Liver (tissue), 9 donors: ENCODE measurements around the gene DAG1. TPM values are rescaled to one million over a fixed set of nuclear protein-coding genes. Genes with fewer than 3 reads are reported as not detected.

ENCODE experiments used
- DNase-seq: peaks from one replicate; pipeline ENCODE4 v3.0.0-alpha.2; 2017; ENCODE audit warnings: low spot score
- H3K27ac ChIP-seq, 2 donors: one replicate each; pipeline ENCODE4 v1.7.0; 2013; ENCODE audit warnings: inconsistent platforms in 2 of 2, low read length in 2 of 2, control low read depth in 1 of 2, low read depth in 1 of 2, mild to moderate bottlenecking in 1 of 2
- H3K27me3 ChIP-seq, 4 donors: one replicate each; pipeline versions ENCODE4 v1.6.1 to v1.7.0; 2013; ENCODE audit warnings: low read length in 3 of 4, inconsistent platforms in 1 of 4, mild to moderate bottlenecking in 1 of 4, moderate library complexity in 1 of 4; ENCODE audit not compliant: control insufficient read depth in 4 of 4, insufficient read depth in 4 of 4
- H3K36me3 ChIP-seq, 4 donors: one replicate each; pipeline versions ENCODE4 v1.6.1 to v1.7.0; 2013; ENCODE audit warnings: low read length in 3 of 4, mild to moderate bottlenecking in 3 of 4, low read depth in 1 of 4, moderate library complexity in 1 of 4; ENCODE audit not compliant: control insufficient read depth in 4 of 4, insufficient read depth in 3 of 4
- H3K4me1 ChIP-seq, 4 donors: one replicate each; pipeline versions ENCODE4 v1.6.1 to v1.7.0; 2013; ENCODE audit warnings: low read length in 3 of 4, mild to moderate bottlenecking in 3 of 4, moderate library complexity in 1 of 4; ENCODE audit not compliant: control insufficient read depth in 4 of 4, insufficient read depth in 4 of 4
- H3K4me3 ChIP-seq, 3 donors: one replicate each; pipeline versions ENCODE4 v1.6.1 to v1.7.0; 2013; ENCODE audit warnings: low read length in 3 of 3, control low read depth in 1 of 3, low read depth in 1 of 3, mild to moderate bottlenecking in 1 of 3
- H3K9ac ChIP-seq, 2 donors: one replicate each; pipeline ENCODE4 v1.7.0; 2013; ENCODE audit warnings: low read length in 2 of 2, mild to moderate bottlenecking in 2 of 2, moderate library complexity in 2 of 2, control low read depth in 1 of 2, low read depth in 1 of 2
- H3K9me3 ChIP-seq, 4 donors: one replicate each; pipeline versions ENCODE4 v1.6.1 to v1.7.0; 2013; ENCODE audit warnings: low read length in 3 of 4; ENCODE audit not compliant: control insufficient read depth in 4 of 4
- EGR1 ChIP-seq, 2 donors: IDR thresholded peaks; 2 replicates each; pipeline ENCODE4 v1.6.1; 2016 to 2018; ENCODE audit warnings: antibody characterized with exemption in 2 of 2, low read depth in 2 of 2
- FOXA1 ChIP-seq: IDR thresholded peaks from 2 replicates; pipeline ENCODE4 v1.6.1; 2016; ENCODE audit warnings: antibody characterized with exemption
- FOXA2 ChIP-seq: IDR thresholded peaks from 2 replicates; pipeline ENCODE4 v1.6.1; 2016; ENCODE audit warnings: antibody characterized with exemption
- GABPA ChIP-seq, 2 donors: IDR thresholded peaks in 1 of 2; conservative IDR thresholded peaks in 1 of 2; 2 replicates each; pipeline ENCODE4 v1.6.1; 2016; ENCODE audit warnings: antibody characterized with exemption in 2 of 2, mild to moderate bottlenecking in 1 of 2, moderate library complexity in 1 of 2
- HNF4A ChIP-seq, 2 donors: conservative IDR thresholded peaks; 2 replicates each; pipeline ENCODE4 v1.6.1; 2016; ENCODE audit warnings: antibody characterized with exemption in 2 of 2, mild to moderate bottlenecking in 2 of 2
- HNF4G ChIP-seq: IDR thresholded peaks from 2 replicates; pipeline ENCODE4 v1.6.1; 2016; ENCODE audit warnings: antibody characterized with exemption
- JUND ChIP-seq, 2 donors: IDR thresholded peaks; 2 replicates each; pipeline ENCODE4 v1.6.1; 2016; ENCODE audit warnings: antibody characterized with exemption in 2 of 2
- NR2F2 ChIP-seq: IDR thresholded peaks from 2 replicates; pipeline ENCODE4 v1.6.1; 2016; ENCODE audit warnings: antibody characterized with exemption
- RAD21 ChIP-seq, 2 donors: IDR thresholded peaks; 2 replicates each; pipeline ENCODE4 v1.6.1; 2016; ENCODE audit warnings: antibody characterized with exemption in 2 of 2, mild to moderate bottlenecking in 2 of 2
- RXRA ChIP-seq, 2 donors: IDR thresholded peaks; 2 replicates each; pipeline ENCODE4 v1.6.1; 2017 to 2018; ENCODE audit warnings: antibody characterized with exemption in 2 of 2, mild to moderate bottlenecking in 1 of 2
- SP1 ChIP-seq: IDR thresholded peaks from 2 replicates; pipeline ENCODE4 v1.6.1; 2018; ENCODE audit warnings: antibody characterized with exemption, mild to moderate bottlenecking
- TAF1 ChIP-seq: conservative IDR thresholded peaks from 2 replicates; pipeline ENCODE4 v1.6.1; 2016; ENCODE audit warnings: antibody characterized with exemption, mild to moderate bottlenecking
- YY1 ChIP-seq: IDR thresholded peaks from 2 replicates; pipeline ENCODE4 v1.6.1; 2016; ENCODE audit warnings: antibody characterized with exemption, mild to moderate bottlenecking
- WGBS: extraction: QIAGEN DNeasy Blood & Tissue Kit; methylation state at CpG from one replicate; pipeline ENCODE4 v1.1.7; 2013; 5-methylcytosine and 5-hydroxymethylcytosine counted together
- polyA plus RNA-seq, 2 donors: library from polyadenylated mRNA; stranded (reverse) in 1 of 2; unstranded in 1 of 2; fragments of 200-250 nt in 1 of 2; fragments of >200 nt in 1 of 2; fragmentation: Nextera tagmentation in 1 of 2; extraction: Ambion mirVana in 1 of 2; gene quantifications; one replicate each; pipeline versions ENCODE4 v1.2.1 to v1.2.3, GENCODE V29; 2013 to 2015
- total RNA-seq, 2 donors: library from RNA; depleted of rRNA; stranded (reverse); fragments of >200 nt; gene quantifications; one replicate each; pipeline ENCODE4 v1.2.3, GENCODE V29; 2014
- TF ChIP-seq, protein P1 (sequence below): IDR thresholded peaks from 2 replicates; pipeline ENCODE4 v1.6.1; 2016; ENCODE audit warnings: antibody characterized with exemption
- TF ChIP-seq, protein P2 (sequence below): IDR thresholded peaks from 2 replicates; pipeline ENCODE4 v1.6.1; 2016; ENCODE audit warnings: antibody characterized with exemption
- TF ChIP-seq, protein P3 (sequence below): IDR thresholded peaks from 2 replicates; pipeline ENCODE4 v1.6.1; 2016; ENCODE audit warnings: antibody characterized with exemption, mild to moderate bottlenecking
- TF ChIP-seq, protein P4 (sequence below): IDR thresholded peaks from 2 replicates; pipeline ENCODE4 v1.6.1; 2016; ENCODE audit warnings: antibody characterized with exemption
- TF ChIP-seq, protein P5 (sequence below): fragments of 150-350 bp; IDR thresholded peaks from 2 replicates; pipeline ENCODE4 v1.5.1; 2017; ENCODE audit warnings: improper control_type of control experiment, low read depth, low read length; ENCODE audit not compliant: missing input control
- donor health status: healthy.
- donor health status: healthy.
- donor health status: healthy.
- donor health status: healthy.
- donor health status: healthy.

DAG1 gene
- total and polyA plus RNA-seq, 4 donors: 12.1 to 54.4 (median 28.5) TPM

DNA sequence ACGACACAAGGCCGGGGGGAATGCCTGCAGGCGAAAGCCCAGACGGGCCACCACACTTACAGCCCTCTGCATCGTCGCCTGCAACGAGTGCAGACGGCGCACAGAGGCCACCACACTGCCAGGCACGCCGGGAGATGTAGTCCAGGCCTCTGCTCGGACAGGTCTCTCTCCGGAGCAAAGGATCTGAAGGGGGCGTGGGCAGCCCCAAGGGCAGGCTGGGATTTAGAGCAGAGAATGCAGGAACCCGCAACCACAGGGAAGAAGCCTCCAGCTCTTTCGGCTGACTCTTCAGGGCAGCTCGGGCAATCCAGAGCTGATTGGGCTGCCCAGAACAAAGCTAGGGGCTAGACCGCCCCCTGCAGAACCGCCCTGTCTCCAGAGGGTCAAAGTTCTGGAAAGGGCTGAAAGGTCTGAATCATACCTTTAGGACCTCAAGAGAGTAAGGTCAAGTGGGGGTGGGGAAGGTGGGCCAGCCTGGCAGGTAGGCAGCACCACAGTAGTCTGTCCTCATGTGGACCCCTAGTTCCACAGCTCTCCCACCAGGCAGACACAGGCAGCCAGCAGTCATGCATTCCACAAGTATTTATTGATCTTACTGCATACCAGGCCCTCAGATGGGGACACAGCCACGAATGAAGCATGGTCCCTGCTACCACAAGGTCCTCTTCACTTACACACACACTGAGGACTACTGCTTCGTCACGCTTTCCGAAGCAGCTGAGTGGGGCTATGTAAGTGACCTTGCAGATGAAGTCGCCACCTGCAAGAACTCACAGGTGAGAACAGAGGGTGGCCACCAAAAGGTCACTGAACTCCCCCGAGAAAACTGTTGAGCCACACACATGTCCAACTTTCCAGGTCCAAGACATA is 47.5 kb upstream of the DAG1 start, which contains the start of gene AMT:
TSS of gene AMT (minus strand) at position 95 of the 870 bp plus-strand sequence. CDS start at position 72, 23 bp downstream.
- DNase-seq: peak; percentile 74
- H3K9ac ChIP-seq: peak within 1 kb of the TSS in 1 of 2 donors; percentile 51
- H3K36me3 ChIP-seq: peaks cover 0 to 14% (median 7%) of the 10 kb centered on the region in 4 donors
- H3K4me3 ChIP-seq: peak within 1 kb of the TSS; percentile 45 to 98 (median 55)
- TF ChIP-seq HNF4A (conservative IDR thresholded peaks at IDR 0.05) (peak; percentile 78 to 84), RXRA (IDR thresholded peaks at IDR 0.05) (peak; percentile 51 to 71), TAF1 (peak; percentile 42), HNF4G (peak; percentile 68), YY1 (peak; percentile 70), RAD21 (IDR thresholded peaks at IDR 0.05) (peak in 1 of 2 donors; percentile 25), FOXA2 (no peak), NR2F2 (peak; percentile 49), JUND (IDR thresholded peaks at IDR 0.05) (peak in 1 of 2 donors; percentile 43), GABPA (IDR thresholded peaks at IDR 0.05 in 1 of 2, conservative IDR thresholded peaks at IDR 0.05 in 1 of 2) (peak in 1 of 2 donors; percentile 59), FOXA1 (no peak), SP1 (peak; percentile 72)
- TF ChIP-seq, protein P1, sequence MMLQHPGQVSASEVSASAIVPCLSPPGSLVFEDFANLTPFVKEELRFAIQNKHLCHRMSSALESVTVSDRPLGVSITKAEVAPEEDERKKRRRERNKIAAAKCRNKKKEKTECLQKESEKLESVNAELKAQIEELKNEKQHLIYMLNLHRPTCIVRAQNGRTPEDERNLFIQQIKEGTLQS: no peak
- TF ChIP-seq, protein P2, sequence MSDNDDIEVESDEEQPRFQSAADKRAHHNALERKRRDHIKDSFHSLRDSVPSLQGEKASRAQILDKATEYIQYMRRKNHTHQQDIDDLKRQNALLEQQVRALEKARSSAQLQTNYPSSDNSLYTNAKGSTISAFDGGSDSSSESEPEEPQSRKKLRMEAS: no peak
- TF ChIP-seq, protein P3, sequence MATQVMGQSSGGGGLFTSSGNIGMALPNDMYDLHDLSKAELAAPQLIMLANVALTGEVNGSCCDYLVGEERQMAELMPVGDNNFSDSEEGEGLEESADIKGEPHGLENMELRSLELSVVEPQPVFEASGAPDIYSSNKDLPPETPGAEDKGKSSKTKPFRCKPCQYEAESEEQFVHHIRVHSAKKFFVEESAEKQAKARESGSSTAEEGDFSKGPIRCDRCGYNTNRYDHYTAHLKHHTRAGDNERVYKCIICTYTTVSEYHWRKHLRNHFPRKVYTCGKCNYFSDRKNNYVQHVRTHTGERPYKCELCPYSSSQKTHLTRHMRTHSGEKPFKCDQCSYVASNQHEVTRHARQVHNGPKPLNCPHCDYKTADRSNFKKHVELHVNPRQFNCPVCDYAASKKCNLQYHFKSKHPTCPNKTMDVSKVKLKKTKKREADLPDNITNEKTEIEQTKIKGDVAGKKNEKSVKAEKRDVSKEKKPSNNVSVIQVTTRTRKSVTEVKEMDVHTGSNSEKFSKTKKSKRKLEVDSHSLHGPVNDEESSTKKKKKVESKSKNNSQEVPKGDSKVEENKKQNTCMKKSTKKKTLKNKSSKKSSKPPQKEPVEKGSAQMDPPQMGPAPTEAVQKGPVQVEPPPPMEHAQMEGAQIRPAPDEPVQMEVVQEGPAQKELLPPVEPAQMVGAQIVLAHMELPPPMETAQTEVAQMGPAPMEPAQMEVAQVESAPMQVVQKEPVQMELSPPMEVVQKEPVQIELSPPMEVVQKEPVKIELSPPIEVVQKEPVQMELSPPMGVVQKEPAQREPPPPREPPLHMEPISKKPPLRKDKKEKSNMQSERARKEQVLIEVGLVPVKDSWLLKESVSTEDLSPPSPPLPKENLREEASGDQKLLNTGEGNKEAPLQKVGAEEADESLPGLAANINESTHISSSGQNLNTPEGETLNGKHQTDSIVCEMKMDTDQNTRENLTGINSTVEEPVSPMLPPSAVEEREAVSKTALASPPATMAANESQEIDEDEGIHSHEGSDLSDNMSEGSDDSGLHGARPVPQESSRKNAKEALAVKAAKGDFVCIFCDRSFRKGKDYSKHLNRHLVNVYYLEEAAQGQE: peak; percentile 53
- H3K9me3 ChIP-seq: no peaks in the 10 kb centered on the region
- H3K27me3 ChIP-seq: no peaks in the 10 kb centered on the region
- H3K4me1 ChIP-seq: peaks cover 5 to 26% (median 23%) of the 10 kb centered on the region in 4 donors
- 26% methylated on average over 25 of the region's 25 CpGs for WGBS
- H3K27ac ChIP-seq: peak within 1 kb of the TSS; percentile 65 to 77

DNA sequence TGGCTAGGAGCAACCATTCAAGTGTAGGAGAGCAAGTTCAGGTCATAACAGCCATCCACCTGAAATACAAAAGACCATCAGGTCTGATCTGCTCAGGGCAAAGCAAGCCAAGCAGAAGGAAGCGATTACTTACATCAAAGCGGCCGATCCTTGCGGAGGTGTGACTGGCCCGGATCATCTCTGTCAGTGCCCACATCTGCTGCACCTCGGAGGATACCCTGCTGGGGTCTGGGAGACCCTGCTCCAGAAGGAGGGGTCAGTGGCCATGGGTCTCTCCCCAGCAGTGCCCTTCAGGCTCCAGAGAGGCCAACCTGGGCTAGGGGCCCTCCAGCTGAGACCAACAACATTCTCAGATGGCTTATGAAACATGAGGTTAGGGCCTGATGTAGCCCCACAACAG is 45.3 kb upstream of the DAG1 start:
- 97% methylated on average over 6 of the region's 6 CpGs for WGBS
- Histone ChIP-seq H3K9me3 (no peaks in the 10 kb centered on the region), H3K9ac (no peak overlapping the region), H3K4me3 (no peak overlapping the region), H3K36me3 (peaks cover 0 to 14% (median 7%) of the 10 kb centered on the region in 4 donors), H3K27me3 (no peaks in the 10 kb centered on the region), H3K4me1 (peaks cover 5 to 32% (median 27%) of the 10 kb centered on the region in 4 donors), H3K27ac (no peak overlapping the region)
- DNase-seq: no peak
- TF ChIP-seq, protein P3: no peak
- TF ChIP-seq FOXA2 (no peak), HNF4G (no peak), SP1 (no peak), FOXA1 (no peak), EGR1 (IDR thresholded peaks at IDR 0.05; ENCODE audit: low read depth in 2 of 2) (no peak), RAD21 (IDR thresholded peaks at IDR 0.05) (no peak), JUND (IDR thresholded peaks at IDR 0.05) (no peak), TAF1 (no peak), GABPA (IDR thresholded peaks at IDR 0.05 in 1 of 2, conservative IDR thresholded peaks at IDR 0.05 in 1 of 2) (no peak), HNF4A (conservative IDR thresholded peaks at IDR 0.05) (no peak)
- TF ChIP-seq, protein P4, sequence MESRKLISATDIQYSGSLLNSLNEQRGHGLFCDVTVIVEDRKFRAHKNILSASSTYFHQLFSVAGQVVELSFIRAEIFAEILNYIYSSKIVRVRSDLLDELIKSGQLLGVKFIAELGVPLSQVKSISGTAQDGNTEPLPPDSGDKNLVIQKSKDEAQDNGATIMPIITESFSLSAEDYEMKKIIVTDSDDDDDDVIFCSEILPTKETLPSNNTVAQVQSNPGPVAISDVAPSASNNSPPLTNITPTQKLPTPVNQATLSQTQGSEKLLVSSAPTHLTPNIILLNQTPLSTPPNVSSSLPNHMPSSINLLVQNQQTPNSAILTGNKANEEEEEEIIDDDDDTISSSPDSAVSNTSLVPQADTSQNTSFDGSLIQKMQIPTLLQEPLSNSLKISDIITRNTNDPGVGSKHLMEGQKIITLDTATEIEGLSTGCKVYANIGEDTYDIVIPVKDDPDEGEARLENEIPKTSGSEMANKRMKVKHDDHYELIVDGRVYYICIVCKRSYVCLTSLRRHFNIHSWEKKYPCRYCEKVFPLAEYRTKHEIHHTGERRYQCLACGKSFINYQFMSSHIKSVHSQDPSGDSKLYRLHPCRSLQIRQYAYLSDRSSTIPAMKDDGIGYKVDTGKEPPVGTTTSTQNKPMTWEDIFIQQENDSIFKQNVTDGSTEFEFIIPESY: no peak
- TF ChIP-seq, protein P5, sequence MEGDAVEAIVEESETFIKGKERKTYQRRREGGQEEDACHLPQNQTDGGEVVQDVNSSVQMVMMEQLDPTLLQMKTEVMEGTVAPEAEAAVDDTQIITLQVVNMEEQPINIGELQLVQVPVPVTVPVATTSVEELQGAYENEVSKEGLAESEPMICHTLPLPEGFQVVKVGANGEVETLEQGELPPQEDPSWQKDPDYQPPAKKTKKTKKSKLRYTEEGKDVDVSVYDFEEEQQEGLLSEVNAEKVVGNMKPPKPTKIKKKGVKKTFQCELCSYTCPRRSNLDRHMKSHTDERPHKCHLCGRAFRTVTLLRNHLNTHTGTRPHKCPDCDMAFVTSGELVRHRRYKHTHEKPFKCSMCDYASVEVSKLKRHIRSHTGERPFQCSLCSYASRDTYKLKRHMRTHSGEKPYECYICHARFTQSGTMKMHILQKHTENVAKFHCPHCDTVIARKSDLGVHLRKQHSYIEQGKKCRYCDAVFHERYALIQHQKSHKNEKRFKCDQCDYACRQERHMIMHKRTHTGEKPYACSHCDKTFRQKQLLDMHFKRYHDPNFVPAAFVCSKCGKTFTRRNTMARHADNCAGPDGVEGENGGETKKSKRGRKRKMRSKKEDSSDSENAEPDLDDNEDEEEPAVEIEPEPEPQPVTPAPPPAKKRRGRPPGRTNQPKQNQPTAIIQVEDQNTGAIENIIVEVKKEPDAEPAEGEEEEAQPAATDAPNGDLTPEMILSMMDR: no peak
- TF ChIP-seq, protein P1: no peak
